Hepatocyte (in vitro differentiated cells): ENCODE measurements around the gene TMEM100. TPM values are rescaled to one million over a fixed set of nuclear protein-coding genes. Genes with fewer than 3 reads are reported as not detected.

ENCODE experiments used
- DNase-seq: peaks from one replicate; pipeline ENCODE4 v3.0.0-alpha.2; 2016; ENCODE audit warnings: low spot score
- H2AFZ ChIP-seq: fragments of 200-600 bp; sonication (generic); 2 replicates; pipeline ENCODE4 v1.6.0; 2016; ENCODE audit warnings: antibody characterized with exemption, mild to moderate bottlenecking
- H3K27ac ChIP-seq: fragments of 200-600 bp; sonication (generic); 2 replicates; pipeline ENCODE4 v1.5.1; 2016; ENCODE audit warnings: mild to moderate bottlenecking
- H3K27me3 ChIP-seq: fragments of 200-600 bp; sonication (generic); 2 replicates; pipeline ENCODE4 v1.6.1; 2016
- H3K36me3 ChIP-seq: fragments of 200-600 bp; sonication (generic); replicated peaks from 2 replicates; pipeline ENCODE4 v1.5.1; 2016; ENCODE audit warnings: low read depth; ENCODE audit not compliant: insufficient read depth
- H3K4me1 ChIP-seq: fragments of 200-600 bp; sonication (generic); 2 replicates; pipeline ENCODE4 v1.5.1; 2016; ENCODE audit warnings: mild to moderate bottlenecking, moderate library complexity; ENCODE audit not compliant: insufficient read depth
- H3K4me2 ChIP-seq: fragments of 200-600 bp; sonication (generic); 2 replicates; pipeline ENCODE4 v1.6.0; 2016
- H3K4me3 ChIP-seq: fragments of 200-600 bp; sonication (generic); 2 replicates; pipeline ENCODE4 v1.5.1; 2016; ENCODE audit warnings: mild to moderate bottlenecking
- H3K79me2 ChIP-seq: fragments of 200-600 bp; sonication (generic); 2 replicates; pipeline ENCODE4 v1.6.0; 2017; ENCODE audit warnings: mild to moderate bottlenecking
- H3K9me2 ChIP-seq: fragments of 200-600 bp; sonication (generic); replicated peaks from 2 replicates; pipeline ENCODE4 v1.6.0; 2017; ENCODE audit warnings: mild to moderate bottlenecking; ENCODE audit not compliant: insufficient read depth
- H3K9me3 ChIP-seq: fragments of 200-600 bp; sonication (generic); 2 replicates; pipeline ENCODE4 v1.5.1; 2016; ENCODE audit warnings: low read depth, mild to moderate bottlenecking
- H4K20me1 ChIP-seq: fragments of 200-600 bp; sonication (generic); 2 replicates; pipeline ENCODE4 v1.6.0; 2016; ENCODE audit warnings: mild to moderate bottlenecking; ENCODE audit not compliant: insufficient read depth, poor library complexity, severe bottlenecking
- EZH2 ChIP-seq: fragments of 200-600 bp; sonication (generic); IDR thresholded peaks from 2 replicates; pipeline ENCODE4 v1.6.1; 2016; ENCODE audit warnings: antibody characterized with exemption, mild to moderate bottlenecking, borderline replicate concordance
- EZH2phosphoT487 ChIP-seq: fragments of 200-600 bp; sonication (generic); IDR thresholded peaks from one replicate; pipeline ENCODE4 v1.6.1; 2018; ENCODE audit warnings: antibody characterized with exemption, mild to moderate bottlenecking, low read depth, moderate library complexity; ENCODE audit not compliant: unreplicated experiment, severe bottlenecking
- WGBS: methylation state at CpG from one replicate; pipeline ENCODE4 v1.1.6; 2016; ENCODE audit warnings: low lambda C conversion rate; ENCODE audit errors: missing lambda C conversion rate; 5-methylcytosine and 5-hydroxymethylcytosine counted together
- polyA plus RNA-seq: library from polyadenylated mRNA; unstranded; fragments of >200 nt; fragmentation: Nextera tagmentation; extraction: Ambion mirVana; gene quantifications from 2 replicates; pipeline ENCODE4 v1.2.1, GENCODE V29; 2016
- total RNA-seq: library from RNA; depleted of rRNA; stranded (reverse); fragments of >200 nt; gene quantifications from 2 replicates; pipeline ENCODE4 v1.2.3, GENCODE V29; 2014
- TF ChIP-seq, protein P1 (sequence below): fragments of 200-600 bp; sonication (generic); IDR thresholded peaks from 2 replicates; pipeline ENCODE4 v1.5.1; 2016; ENCODE audit warnings: antibody characterized with exemption, mild to moderate bottlenecking; ENCODE audit not compliant: poor library complexity

Gene TMEM100
- total and polyA plus RNA-seq, 2 experiments from 2014 or later: 9.3 to 18.5 TPM

GRCh38 chr17:55702150-55702549, 20.5 kb downstream of the TMEM100 start:
- no peak for TF ChIP-seq EZH2phosphoT487
- TF ChIP-seq, protein P1, sequence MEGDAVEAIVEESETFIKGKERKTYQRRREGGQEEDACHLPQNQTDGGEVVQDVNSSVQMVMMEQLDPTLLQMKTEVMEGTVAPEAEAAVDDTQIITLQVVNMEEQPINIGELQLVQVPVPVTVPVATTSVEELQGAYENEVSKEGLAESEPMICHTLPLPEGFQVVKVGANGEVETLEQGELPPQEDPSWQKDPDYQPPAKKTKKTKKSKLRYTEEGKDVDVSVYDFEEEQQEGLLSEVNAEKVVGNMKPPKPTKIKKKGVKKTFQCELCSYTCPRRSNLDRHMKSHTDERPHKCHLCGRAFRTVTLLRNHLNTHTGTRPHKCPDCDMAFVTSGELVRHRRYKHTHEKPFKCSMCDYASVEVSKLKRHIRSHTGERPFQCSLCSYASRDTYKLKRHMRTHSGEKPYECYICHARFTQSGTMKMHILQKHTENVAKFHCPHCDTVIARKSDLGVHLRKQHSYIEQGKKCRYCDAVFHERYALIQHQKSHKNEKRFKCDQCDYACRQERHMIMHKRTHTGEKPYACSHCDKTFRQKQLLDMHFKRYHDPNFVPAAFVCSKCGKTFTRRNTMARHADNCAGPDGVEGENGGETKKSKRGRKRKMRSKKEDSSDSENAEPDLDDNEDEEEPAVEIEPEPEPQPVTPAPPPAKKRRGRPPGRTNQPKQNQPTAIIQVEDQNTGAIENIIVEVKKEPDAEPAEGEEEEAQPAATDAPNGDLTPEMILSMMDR: no peak
- TF ChIP-seq EZH2: no peak
- Histone ChIP-seq H3K4me1 (peaks cover 2% of the 10 kb centered on the region), H3K79me2 (no peaks in the 10 kb centered on the region), H3K4me3 (no peak overlapping the region), H3K36me3 (no peaks in the 10 kb centered on the region), H3K27me3 (no peaks in the 10 kb centered on the region), H3K9me2 (no peaks in the 10 kb centered on the region), H4K20me1 (no peaks in the 10 kb centered on the region), H3K27ac (no peak overlapping the region), H2AFZ (no peak overlapping the region), H3K4me2 (no peak overlapping the region), H3K9me3 (no peaks in the 10 kb centered on the region)
- WGBS: 79% methylated on average over 7 of the region's 7 CpGs
- DNase-seq: no peak

GRCh38 chr17:55699181-55699860, 23.3 kb downstream of the TMEM100 start:
- H3K79me2 ChIP-seq: no peaks in the 10 kb centered on the region
- H3K27ac ChIP-seq: no peak overlapping the region
- no peaks in the 10 kb centered on the region for H3K4me1 ChIP-seq
- H3K4me3 ChIP-seq: no peak overlapping the region
- no peak for TF ChIP-seq EZH2
- TF ChIP-seq, protein P1: no peak
- TF ChIP-seq EZH2phosphoT487: no peak
- no peaks in the 10 kb centered on the region for H4K20me1 ChIP-seq
- no peak for DNase-seq
- no peaks in the 10 kb centered on the region for H3K9me3 ChIP-seq
- H2AFZ ChIP-seq: no peak overlapping the region
- H3K36me3 ChIP-seq: no peaks in the 10 kb centered on the region
- 82% methylated on average over 8 of the region's 8 CpGs for WGBS
- H3K27me3 ChIP-seq: no peaks in the 10 kb centered on the region
- no peak overlapping the region for H3K4me2 ChIP-seq
- H3K9me2 ChIP-seq: no peaks in the 10 kb centered on the region

DNA sequence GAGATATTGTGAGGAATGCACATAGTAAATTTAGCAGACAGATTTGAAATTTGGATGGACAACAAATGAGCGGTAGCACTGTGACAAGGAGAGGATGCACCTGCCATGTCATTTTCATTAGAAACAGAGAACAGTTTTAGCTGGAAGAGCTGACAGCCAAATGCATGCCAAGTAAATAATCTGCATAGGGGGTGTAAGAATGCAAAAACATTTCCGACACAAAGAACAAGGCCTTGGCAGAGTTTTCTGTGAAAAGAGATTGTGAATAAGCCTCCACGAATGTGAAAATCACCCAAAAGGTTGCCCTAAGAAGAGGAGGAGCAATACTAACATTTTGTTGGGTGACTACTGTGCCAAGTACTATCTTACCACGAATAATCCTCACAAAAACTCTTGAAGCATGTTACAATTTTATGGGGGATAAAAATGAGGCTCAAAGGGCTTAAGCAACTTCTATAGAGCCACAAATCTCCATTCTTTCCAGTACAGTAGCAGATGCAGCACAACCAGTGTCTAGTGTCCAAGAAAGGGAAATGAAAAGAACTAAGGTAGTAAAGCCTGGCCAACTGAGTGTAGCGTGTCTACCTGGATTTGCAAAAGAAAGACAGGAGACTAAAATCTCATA, 28.3 kb downstream of the TMEM100 start:
- 60% methylated on average over 5 of the region's 5 CpGs for WGBS
- Histone ChIP-seq H3K4me3 (no peak overlapping the region), H4K20me1 (no peaks in the 10 kb centered on the region), H3K27me3 (no peaks in the 10 kb centered on the region), H2AFZ (no peak overlapping the region), H3K79me2 (no peaks in the 10 kb centered on the region), H3K27ac (peak overlapping the region; percentile 62), H3K4me1 (peaks cover 13% of the 10 kb centered on the region), H3K9me2 (no peaks in the 10 kb centered on the region), H3K4me2 (peak overlapping the region; percentile 3), H3K9me3 (no peaks in the 10 kb centered on the region), H3K36me3 (no peaks in the 10 kb centered on the region)
- DNase-seq: no peak
- TF ChIP-seq EZH2phosphoT487: no peak
- TF ChIP-seq EZH2: no peak
- TF ChIP-seq, protein P1: no peak
